Upper lobe of left lung (tissue), 4 donors: ENCODE results near the gene ZFAND4.

ENCODE experiments used
- EP300 ChIP-seq, 4 donors: sonication (generic); formaldehyde crosslinking; IDR thresholded peaks; one replicate each; pipeline ENCODE4 v1.5.1; 2017; ENCODE audit warnings: antibody characterized with exemption in 4 of 4, control low read depth in 2 of 4
- POLR2A ChIP-seq, 4 donors: fragments of 450-650 bp; IDR thresholded peaks; one replicate each; pipeline ENCODE4 v1.5.1; 2016 to 2017; ENCODE audit warnings: antibody characterized with exemption in 4 of 4, mild to moderate bottlenecking in 2 of 4
- POLR2AphosphoS5 ChIP-seq, 2 donors: sonication (generic); formaldehyde crosslinking; IDR thresholded peaks; one replicate each; pipeline ENCODE4 v1.5.1; 2017; ENCODE audit warnings: antibody characterized with exemption in 2 of 2
- TF ChIP-seq, protein P1 (sequence below), 6 experiments: fragments of 450-650 bp in 4 of 6; fragments of 200-600 bp in 2 of 6; sonication (generic) in 2 of 6; IDR thresholded peaks; one replicate each; pipeline ENCODE4 v1.5.1; 2016 to 2019; ENCODE audit warnings: antibody characterized with exemption in 6 of 6

- TF ChIP-seq, protein P1, sequence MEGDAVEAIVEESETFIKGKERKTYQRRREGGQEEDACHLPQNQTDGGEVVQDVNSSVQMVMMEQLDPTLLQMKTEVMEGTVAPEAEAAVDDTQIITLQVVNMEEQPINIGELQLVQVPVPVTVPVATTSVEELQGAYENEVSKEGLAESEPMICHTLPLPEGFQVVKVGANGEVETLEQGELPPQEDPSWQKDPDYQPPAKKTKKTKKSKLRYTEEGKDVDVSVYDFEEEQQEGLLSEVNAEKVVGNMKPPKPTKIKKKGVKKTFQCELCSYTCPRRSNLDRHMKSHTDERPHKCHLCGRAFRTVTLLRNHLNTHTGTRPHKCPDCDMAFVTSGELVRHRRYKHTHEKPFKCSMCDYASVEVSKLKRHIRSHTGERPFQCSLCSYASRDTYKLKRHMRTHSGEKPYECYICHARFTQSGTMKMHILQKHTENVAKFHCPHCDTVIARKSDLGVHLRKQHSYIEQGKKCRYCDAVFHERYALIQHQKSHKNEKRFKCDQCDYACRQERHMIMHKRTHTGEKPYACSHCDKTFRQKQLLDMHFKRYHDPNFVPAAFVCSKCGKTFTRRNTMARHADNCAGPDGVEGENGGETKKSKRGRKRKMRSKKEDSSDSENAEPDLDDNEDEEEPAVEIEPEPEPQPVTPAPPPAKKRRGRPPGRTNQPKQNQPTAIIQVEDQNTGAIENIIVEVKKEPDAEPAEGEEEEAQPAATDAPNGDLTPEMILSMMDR (IDR thresholded peaks at IDR 0.05), result no peak
- no peak for TF ChIP-seq POLR2AphosphoS5 (IDR thresholded peaks at IDR 0.05)
- TF ChIP-seq POLR2A (IDR thresholded peaks at IDR 0.05), result no peak
- TF ChIP-seq EP300 (IDR thresholded peaks at IDR 0.05), result no peak
Measured at GRCh38 chr10:45647118-45647517, 25.5 kb downstream of the ZFAND4 start.
